WERI-Rb-1 (cell line): Measurements from ENCODE around the gene SETX.
"Not testable (repeated sequence)": the region's sequence is repeated elsewhere in the genome, so short reads cannot be mapped to it uniquely, and the experiment has no call there.

ENCODE experiments used
- DNase-seq: peaks from one replicate; pipeline ENCODE4 v3.0.0-alpha.2; 2020
- H3K27ac ChIP-seq: fragments of 250-450 bp; sonication (Bioruptor Pico); 2 replicates; pipeline ENCODE4 v1.5.1; 2020; ENCODE audit warnings: mild to moderate bottlenecking, moderate library complexity
- H3K27me3 ChIP-seq: fragments of 250-450 bp; sonication (Bioruptor Pico); 2 replicates; pipeline ENCODE4 v1.5.1; 2021; ENCODE audit warnings: mild to moderate bottlenecking, low read depth, moderate library complexity; ENCODE audit not compliant: insufficient read depth, severe bottlenecking
- H3K36me3 ChIP-seq: fragments of 250-450 bp; sonication (Bioruptor Pico); 2 replicates; pipeline ENCODE4 v1.5.1; 2020; ENCODE audit warnings: mild to moderate bottlenecking, moderate library complexity
- H3K4me3 ChIP-seq: 2 replicates; pipeline ENCODE4 v1.5.1; 2011; ENCODE audit warnings: low read depth, mild to moderate bottlenecking, control low read depth, low read length
- H3K9me3 ChIP-seq: fragments of 250-450 bp; sonication (Bioruptor Pico); 2 replicates; pipeline ENCODE4 v1.5.1; 2021; ENCODE audit warnings: mild to moderate bottlenecking, moderate library complexity; ENCODE audit not compliant: severe bottlenecking
- CTCF ChIP-seq: IDR thresholded peaks from 2 replicates; pipeline ENCODE4 v1.5.1; 2011; ENCODE audit warnings: low read depth, mild to moderate bottlenecking, control low read depth, inconsistent platforms, low read length

The SETX gene

GRCh38 chr9:132288361-132288760 is 66.4 kb downstream of the SETX start:
- H3K27me3 ChIP-seq: no peaks in the 10 kb centered on the region
- no peak overlapping the region for H3K4me3 ChIP-seq
- H3K9me3 ChIP-seq: no peaks in the 10 kb centered on the region
- peaks cover 72% of the 10 kb centered on the region for H3K36me3 ChIP-seq
- no peak overlapping the region for H3K27ac ChIP-seq
- DNase-seq: no peak
- no peak for TF ChIP-seq CTCF

GRCh38 chr9:132287256-132287760 is 67.5 kb downstream of the SETX start:
- Histone ChIP-seq H3K9me3 (no peaks in the 10 kb centered on the region), H3K27me3 (no peaks in the 10 kb centered on the region), H3K4me3 (no peak overlapping the region), H3K36me3 (peaks cover 75% of the 10 kb centered on the region), H3K27ac (no peak overlapping the region)
- DNase-seq: no peak
- no peak for TF ChIP-seq CTCF

GRCh38 chr9:132283863-132284262 is 70.9 kb downstream of the SETX start:
- Histone ChIP-seq H3K4me3 (no peak overlapping the region), H3K9me3 (no peaks in the 10 kb centered on the region), H3K27me3 (no peaks in the 10 kb centered on the region), H3K27ac (no peak overlapping the region), H3K36me3 (peaks cover 81% of the 10 kb centered on the region)
- no peak for TF ChIP-seq CTCF
- DNase-seq: no peak

- DNase-seq: no peak
- TF ChIP-seq CTCF: no peak
- no peaks in the 10 kb centered on the region for H3K27me3 ChIP-seq
- H3K9me3 ChIP-seq: no peaks in the 10 kb centered on the region
- peaks cover 84% of the 10 kb centered on the region for H3K36me3 ChIP-seq
- no peak overlapping the region for H3K4me3 ChIP-seq
- H3K27ac ChIP-seq: no peak overlapping the region
Observed at GRCh38 chr9:132283165-132283564, 71.6 kb downstream of the SETX start.

GRCh38 chr9:132274861-132275260 is 79.9 kb downstream of the SETX start:
- no peak overlapping the region for H3K4me3 ChIP-seq
- no peaks in the 10 kb centered on the region for H3K9me3 ChIP-seq
- DNase-seq: no peak
- no peak for TF ChIP-seq CTCF
- H3K27ac ChIP-seq: no peak overlapping the region
- H3K36me3 ChIP-seq: peaks cover 90% of the 10 kb centered on the region
- H3K27me3 ChIP-seq: no peaks in the 10 kb centered on the region

- H3K27ac ChIP-seq: not testable (repeated sequence)
Observed at GRCh38 chr9:132269704-132270516, 84.9 kb downstream of the SETX start.

More at GRCh38 chr9:132269704-132270516, 84.9 kb downstream of the SETX start:
- not testable (repeated sequence) for DNase-seq, H3K27me3 ChIP-seq, H3K9me3 ChIP-seq, H3K4me3 ChIP-seq
- H3K36me3 ChIP-seq: peaks cover 81% of the 10 kb centered on the region
